Endometrium (tissue), 2 donors: Measurements from ENCODE around the gene KRT2.

Experiments
- FAIRE-seq: peaks from 2 replicates; lab custom pipeline; 2012; peaks lifted over from hg19 to GRCh38; lab: Jason Lieb, UNC
- donor health status: control.
- donor health status: control.

Gene KRT2

DNA sequence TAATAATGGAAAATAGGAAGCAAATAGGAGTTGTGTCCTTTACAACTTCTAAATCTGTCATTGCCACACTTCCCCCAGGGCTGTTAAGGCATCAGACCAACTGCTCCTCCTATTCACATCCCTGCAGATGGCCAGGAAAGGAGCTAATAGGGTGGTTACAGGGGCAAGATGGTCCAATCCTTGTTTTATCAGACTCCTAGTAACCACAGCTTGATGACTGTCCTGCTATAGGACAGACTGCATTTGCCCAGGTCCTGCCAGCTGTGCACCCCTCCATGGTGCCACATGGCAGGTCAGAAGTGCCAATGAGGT is 10.9 kb upstream of the KRT2 start:
- no peak for FAIRE-seq

DNA sequence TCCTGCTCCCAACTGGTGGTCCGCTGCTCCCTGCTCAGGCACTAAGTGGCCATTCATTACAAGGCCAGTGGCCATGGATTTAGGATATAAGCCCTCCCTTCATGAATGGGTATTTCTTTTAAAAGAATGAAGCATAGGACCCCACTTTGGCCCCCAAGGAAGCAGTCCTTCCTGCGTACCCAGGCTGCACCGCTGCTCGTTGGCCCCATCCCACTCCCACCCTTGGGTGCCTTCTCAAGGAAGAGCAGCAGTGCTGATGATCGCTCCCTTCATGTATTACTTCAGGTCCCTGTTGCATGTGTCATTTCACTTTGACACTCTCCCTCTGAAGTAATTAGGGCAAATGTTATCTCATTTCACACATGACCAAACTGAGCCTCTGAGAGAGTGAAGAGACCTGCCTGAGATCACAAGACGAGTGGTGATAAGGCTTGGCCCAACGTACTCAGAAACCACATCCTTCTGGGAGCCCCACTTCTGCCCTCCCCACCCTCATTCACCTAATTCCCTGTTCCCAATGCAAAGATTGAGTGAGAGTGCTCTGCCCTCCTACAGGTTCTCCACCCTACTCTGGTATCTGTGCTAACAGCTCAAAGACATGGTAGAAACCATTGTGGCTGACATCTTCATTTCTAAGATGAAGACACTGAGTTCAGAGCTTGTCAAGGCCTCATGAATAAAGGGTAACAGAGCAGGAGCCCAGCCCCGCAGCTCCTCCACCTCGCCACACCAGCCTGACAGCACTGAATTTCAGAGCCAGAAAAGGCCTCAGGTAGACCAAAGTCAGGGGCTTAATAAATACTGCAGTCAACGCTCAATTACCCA is 10.3 kb upstream of the KRT2 start:
- FAIRE-seq = no peak

DNA sequence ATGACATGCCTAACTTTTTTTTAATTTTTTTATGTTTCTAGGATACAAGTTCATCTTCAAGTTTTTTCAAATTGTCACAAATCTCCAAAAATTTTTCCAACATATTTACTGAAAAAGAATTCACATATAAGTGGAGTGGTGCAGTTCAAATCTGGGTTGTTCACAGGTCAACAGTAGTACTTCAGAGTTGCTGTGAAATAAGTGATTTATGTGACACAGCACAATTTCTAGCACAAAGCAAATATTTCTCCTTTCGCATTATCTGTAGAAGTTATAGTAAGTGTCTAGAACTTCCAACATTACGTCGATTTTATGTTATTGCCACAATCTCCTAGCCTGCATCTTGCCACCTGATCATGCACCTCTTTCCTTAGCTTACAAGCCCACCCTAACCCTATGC is 9.7 kb upstream of the KRT2 start:
- FAIRE-seq = no peak

DNA sequence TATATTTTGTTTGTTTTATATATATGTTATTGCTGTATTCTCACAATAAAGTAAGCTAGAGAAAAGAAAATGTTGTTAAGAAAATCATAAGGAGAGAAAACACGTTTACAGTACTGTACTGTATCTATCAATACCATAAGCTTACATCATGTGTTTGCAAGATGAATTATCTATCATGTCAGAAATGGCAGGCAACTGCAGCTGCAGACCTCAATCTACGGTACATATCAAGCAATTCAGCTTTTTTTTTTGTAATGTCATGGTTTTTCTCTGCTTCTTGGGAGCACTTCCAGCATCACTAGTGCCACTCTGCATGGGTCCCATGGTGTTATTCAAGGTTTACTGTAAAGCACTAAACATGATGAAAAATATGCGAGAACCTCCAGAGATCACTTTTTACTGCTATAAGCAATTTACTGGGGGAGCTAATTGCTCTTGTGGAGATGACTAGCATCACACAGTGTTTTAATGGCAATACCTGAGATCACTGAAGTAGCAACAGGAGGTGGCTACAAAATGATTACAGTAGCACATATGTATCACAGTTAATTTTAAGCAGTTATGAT is 9.0 kb upstream of the KRT2 start:
- no peak for FAIRE-seq

DNA sequence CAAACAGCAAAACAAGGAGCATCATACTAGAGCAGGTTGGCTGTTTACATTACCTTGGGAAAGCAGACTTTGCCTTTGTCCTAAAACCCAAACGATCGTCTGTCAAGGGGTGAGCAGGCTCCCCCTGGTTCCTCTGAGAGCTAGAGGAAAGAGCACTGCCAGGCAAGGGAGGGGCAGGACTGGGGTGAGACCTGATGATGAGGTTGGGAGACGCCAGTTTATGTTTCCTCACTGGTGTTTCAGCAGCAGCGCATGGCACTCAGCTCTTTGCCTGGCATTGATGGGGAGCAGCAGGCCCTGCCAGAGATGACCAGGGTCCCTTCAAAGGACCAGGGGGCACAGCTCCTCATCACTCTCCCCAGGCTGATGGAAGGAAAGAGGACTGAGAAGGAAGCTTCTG is 7.9 kb upstream of the KRT2 start:
- FAIRE-seq = no peak

DNA sequence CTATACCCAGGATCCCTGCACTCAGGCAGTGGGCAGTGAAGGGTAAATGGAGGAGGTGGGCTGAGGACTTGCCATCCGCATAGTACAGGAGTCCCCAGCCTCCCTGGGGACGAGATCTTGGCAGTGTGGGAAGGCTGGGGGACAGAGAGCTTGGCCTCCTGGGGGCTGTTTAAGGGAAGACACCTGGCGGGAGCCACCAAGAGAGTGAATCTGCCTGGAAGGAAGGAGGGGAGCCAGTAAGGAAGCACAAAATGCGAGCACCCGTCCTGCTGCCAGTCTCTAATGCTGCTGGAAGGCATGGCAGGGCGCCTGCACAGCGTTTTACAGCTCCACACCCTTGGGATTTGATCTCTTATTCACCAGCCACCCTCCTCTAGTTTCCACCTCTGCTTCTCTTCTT is 7.4 kb upstream of the KRT2 start:
- FAIRE-seq = no peak

DNA sequence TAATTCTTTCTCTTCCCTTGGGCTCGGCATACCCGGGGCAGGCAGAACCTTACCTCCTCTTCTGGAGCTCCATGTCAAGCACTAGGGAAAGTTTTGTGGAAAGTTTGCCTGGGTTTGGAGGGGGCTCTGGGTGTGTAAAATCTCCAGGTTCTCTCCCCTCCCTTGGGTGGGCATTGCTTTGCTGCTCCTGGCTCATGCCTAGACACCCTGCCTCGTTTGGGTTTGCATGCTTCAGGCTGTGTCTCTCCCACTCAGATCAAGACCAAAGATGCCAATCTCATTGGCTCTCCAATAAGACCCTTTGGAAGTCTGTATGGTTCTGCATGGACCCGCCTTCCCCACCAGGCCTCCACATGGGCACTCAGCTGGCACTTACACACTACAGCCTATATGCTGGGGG is 6.2 kb upstream of the KRT2 start:
- no peak for FAIRE-seq

DNA sequence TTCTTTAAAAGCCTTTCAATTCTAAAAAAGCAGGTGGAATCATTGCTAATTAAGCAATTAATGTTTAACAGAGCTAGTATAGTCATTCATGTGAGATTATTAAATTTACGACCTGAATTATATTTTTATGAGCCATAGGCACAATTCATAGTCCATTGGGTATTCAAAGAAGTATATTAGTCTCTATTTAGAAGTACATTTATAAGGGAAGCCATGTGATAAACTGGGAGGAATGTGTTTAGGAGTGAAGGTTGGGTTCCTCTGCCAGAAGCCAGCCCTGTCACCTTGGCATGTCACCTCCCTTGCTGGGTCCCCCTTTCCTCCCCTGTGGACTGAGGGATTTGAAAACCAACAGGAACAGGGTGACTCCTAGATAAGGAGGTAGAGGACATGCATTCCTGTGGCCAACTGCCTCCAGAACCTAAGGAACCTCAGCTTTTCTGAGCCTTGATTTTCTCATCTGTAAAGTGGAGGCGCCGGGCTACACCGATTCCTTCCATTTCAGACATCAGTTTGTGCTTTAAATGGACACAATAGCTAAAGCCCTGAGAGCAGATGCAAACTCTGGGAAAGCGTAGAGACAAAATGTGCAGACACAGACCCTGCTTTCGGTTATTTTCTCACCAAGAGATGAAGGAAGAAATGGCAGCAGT is 5.4 kb upstream of the KRT2 start:
- FAIRE-seq = no peak

DNA sequence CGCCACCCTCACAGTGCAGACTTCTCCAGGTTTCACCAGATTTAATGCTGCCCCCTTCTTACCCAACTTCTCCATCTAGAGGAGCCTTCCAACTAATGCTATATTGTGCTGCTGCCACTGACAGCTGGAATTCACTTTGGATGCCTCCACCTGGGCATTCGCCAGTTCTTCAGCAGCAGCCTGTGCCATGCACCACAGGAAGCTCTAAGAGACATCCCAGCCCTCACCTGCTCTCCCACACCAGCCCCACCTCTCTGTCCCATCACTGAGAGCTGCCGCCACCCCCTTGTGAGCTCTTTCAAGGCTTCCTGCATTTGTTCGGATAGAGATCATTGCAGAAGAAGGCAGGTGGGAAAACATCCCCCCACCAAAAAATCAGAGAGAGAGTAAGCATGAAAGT is 4.6 kb upstream of the KRT2 start:
- no peak for FAIRE-seq

DNA sequence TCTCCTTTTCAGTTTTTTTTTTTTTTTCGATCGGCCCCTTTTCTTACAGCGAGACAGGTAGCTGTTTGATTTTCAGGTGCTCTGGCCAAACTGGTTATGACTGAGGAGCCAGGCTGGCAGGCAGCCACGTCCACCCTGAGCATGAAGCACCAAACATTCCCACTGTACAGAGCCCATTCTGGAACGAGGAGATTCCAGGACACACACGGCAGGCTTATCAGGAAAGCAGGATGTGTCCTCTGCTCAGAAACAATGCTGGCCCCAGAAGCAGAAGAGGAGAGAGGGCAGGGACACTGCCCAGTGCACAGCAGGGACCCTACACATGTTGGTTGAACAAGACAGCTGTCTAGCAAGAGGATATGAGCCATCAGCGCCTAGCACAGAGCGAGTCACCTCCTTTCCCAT is 3.7 kb upstream of the KRT2 start:
- no peak for FAIRE-seq

DNA sequence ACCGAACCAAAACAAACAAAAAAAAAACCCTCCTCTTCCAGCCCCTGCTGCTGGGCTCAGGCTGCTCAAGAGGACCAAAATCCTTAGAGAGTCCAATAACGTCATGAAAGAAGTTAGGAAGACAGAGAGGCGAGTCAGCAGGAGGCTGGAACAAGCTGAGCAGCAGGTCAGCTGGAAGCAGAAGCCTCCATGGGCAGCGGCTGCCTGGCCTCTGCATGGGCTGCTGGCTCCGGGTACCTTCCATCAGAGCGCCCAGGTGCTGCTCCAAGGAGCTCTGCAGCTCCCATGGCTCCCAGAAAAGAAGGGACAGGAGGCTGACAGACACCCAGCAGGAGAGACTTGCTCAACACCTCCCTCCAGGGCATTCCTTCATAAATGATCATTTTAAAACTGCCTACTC is 3.2 kb upstream of the KRT2 start:
- no peak for FAIRE-seq

DNA sequence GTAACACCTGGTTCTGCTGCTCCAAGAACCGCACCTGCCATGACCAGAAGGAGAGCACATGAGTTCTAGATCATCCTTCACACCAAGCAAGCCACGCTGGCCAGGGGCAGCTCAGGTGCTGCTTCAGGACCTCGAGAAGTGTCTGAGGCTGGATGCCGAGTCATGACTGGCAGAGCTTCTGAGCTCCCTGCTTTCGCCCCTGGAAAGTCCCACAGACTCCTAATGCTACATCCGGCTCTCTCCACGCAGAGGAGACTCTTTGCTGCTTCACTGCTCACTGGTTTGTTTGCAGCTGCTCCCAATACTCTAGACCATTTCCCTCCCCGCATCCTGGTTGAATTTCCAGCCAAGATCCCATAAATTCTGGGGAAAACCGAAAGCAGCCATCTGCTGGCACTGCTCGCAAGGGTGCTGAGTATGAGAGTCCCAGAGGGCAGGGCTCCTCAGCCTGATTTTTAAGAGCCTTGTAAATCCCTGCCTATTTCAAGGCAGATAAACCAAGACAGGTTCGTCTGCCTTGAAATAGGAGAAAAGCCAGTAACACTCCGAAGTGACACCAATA is 1.4 kb downstream of the KRT2 start:
- FAIRE-seq = no peak

DNA sequence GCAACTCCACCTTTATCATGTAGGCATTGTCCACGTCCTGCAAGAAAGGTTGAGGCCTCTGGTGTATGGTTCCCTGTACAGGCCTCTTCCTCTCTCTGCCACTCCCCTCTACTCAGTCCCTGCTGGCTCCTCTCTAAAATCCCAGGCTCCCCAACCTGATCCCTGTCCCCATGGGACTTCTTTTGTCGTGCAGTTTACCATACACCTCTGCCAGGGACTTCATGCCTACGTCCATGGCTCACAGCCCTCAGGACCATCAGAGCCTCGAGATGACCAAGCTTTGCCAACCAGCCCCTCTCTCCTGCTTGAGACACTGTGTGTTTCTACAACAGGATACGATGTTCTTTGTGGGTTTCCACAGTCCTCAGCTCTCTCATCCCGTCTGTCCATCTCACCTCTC is 2.9 kb downstream of the KRT2 start:
- no peak for FAIRE-seq

DNA sequence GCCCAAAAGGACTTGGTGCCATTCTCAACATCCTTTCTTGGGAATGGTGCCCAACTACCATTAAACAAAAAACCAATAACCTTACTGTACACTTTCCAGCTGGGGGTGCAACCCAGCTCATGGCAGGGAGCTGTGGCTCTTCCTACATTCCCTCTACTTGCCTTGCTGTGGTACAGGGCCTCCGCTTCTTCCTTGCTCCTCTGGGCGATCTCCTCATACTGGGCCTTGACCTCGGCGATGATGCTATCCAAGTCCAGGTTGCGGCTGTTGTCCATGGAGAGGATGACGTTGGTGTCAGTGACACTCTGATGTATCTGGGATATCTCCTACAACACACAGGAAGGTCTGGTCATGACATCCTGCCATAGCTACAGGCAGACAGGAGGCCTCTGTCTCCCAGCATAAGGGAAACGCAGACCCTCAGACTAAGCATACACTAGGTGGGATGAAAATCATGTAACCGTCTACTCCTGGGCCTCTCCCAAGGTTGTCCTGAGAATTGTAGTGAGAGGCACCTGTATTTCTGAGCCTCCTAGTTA is 3.9 kb downstream of the KRT2 start:
- FAIRE-seq = no peak

DNA sequence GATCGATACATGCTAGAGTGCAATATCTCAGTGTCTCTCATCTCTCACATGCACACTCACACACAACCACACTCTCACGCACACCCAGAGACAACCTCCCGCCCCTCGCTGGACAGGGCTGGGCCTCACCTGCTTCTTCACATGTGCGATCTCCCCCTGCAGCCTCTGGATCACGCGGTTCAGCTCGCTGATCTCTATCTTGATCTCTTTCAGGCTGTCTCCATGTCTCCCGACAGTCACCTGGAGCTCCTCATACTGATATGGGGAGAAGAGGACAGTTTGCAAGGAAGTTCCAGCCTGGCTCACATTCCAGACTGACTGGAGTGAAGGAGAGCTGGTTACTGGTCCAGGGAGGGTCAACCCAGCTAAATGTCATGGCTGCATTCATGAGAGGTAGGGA is 4.4 kb downstream of the KRT2 start:
- no peak for FAIRE-seq

DNA sequence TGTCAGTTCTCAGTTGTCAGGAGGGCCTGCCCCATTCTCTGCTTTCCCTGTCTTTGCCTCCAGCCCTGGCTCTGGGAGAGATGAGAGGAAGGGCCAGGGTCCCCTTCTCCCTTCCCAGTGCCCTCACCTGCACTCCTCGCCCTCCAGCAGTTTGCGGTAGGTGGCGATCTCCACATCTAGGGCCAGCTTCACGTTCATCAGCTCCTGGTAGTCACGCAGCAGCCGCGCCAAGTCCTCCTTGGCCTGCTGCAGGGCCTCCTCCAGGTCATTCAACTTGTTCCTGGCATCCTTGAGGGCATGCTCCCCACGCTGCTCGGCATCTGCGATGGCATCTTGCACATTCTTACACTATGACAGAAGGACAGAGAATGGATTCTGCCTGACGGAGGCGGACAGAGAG is 5.4 kb downstream of the KRT2 start:
- no peak for FAIRE-seq

DNA sequence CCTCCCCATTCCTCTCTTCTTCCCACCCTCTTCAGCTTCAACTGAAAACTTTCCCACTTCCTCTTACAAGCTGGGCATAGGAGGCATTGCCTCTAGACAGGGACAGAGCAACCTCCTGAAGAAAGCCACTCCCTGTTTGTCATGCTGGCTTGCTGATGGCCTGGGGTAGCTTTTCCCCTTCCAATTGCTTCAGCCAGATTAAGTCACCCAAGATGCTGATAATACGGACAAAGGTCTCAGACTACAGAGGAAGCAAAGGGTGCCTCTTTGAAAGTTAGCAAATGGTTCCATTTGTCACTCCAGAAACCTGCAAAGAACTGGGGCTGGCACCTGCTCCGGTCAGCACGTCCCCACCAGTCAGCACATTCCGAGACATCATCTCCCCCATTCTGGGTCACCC is 6.0 kb downstream of the KRT2 start:
- FAIRE-seq = no peak

DNA sequence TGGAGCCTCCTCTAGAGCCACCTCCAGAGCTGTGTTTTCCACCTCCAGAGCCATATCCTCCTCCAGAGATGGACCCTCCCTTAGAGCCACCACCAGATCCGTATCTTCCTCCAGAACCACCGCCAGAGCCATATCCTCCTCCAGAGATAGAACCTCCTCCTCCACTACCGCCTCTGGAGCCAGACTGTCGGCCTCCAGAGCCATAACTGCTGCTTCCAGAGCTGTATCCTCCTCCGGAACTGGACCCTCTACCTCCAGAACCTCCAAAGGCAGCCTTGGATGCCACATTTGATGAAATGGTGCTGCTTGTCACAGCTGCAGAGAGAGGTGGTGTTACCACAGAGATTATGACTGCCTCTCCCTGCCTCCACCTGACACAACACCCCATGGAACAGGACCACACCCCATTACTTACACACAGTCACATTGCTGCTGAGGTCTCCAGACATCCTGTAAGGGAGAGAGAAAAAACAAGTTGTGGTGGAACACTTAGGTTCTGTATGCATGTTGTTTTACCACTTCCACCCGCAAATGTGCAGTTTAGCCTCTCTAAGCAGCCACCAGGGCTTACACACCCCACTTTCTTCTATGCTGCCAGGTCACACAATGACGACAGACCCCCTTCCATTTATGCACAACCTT is 6.8 kb downstream of the KRT2 start:
- no peak for FAIRE-seq

DNA sequence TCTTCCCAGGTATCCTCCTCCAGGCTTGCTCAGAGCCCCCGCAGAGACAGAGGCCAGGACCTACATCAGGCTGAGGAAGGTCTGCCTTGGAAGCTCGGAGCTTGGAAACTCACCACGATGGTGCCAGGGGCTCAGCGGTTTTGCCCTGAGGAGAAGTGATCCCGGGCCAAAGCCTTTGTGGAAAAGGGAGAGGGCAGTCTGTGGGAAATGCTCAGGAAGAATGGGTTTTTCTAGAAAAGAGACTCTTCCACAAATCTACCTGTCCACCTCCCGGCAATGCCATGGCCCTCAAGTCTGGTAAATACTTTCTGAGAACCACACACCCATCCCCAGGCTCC is 8.0 kb downstream of the KRT2 start:
- no peak for FAIRE-seq

DNA sequence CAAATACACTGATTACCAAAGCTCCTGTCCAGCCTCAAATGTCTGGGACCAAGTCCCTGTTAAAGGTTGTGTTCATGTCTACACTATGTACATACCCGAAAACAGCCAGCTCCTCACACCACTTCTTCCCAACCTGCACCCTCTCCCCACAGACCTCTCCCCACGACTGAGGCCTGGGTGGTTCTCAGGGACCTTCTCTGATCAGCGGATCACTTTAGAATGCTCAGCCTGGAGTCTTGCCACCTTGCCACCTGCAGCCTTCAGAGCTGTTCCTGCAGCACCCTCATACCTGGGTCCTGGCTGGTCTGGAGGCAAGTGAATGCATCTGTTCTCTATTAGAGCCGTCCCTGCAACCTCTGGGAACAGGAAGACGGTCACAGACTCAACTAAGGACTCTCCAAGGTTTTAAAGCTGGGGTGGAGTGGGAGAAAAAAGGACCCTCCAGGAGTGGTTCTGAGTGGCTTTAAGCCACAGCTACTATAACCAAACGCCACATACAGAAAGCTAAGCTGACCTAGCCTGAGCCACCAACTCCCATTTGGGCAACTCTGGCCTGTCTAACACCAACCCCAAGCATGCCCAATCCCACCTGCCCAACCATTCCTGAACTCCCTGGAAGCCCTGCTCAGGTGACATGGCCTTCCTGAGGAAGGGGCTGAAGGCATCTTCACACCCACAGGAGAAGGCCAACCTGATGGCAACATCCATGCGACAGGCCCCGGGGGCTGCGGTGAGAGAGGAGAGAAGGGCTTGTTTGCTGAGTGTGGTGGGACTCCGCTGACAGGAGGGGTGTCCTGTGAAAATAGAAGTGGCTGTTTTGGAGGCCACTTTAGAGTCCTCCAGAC is 8.6 kb downstream of the KRT2 start:
- no peak for FAIRE-seq

DNA sequence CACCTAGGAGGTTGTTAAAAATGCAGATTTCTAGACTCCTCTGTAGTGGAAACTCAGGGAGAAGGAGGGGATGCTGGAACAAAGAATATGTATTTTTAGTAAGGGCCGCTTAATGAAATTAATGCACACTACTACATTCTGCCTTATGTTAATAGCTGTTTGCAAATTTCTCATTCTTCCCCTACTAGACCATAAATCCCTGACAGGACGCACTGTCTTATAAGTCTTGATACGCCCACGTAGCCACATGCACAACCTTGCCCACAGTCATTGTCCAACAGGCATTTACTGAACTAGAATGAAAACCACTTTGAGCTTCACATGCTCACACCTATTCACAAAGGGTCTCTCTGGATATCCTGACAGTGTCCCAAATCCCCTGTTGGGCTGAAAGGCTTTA is 10.5 kb downstream of the KRT2 start:
- no peak for FAIRE-seq

DNA sequence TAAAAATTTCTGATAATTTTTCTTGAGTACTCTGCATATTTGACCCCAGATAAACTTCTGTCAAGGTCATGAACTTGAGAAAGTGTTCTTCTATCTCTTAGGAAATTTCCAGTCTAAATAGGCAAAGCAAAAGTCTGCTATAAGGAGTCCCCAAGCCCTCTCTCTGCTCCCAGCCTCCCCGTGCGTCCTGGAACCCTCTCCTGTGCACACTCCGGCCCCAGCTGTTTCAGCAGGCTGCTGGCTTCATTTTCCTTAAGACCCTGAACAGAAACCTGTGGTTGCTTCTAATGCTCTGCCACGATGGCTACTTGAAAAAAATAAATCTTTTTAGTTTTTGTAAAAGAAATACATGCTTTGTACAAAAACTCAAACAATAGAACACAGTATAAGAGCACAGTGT is 14.7 kb downstream of the KRT2 start:
- FAIRE-seq = no peak
